ENCODE data around the gene EP400.

DNA sequence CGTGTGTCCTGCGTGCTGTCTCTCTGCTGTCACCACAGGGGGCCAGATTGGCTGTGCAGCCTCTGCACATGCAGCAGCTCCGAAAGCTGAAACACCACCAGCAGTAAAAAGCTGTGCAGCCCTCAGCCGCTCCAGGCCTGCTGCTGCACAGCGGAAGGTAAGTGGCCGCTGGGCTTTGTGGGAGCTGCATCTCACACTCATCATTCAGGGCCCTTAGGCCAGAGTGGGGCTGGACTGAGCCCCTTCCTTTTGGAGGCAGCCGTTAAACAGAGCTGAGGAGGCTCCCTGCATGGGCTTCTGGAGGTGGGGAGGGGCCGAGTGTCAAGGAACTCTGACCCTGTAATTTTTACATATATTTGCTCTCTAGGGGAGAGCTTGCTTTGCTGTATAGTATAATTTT lies 177.3 kb downstream of the EP400 start:
- TF ChIP-seq SMC3 (conservative IDR thresholded peaks at IDR 0.05; ENCODE audit: insufficient read depth, low read depth, low read length) = no peak
- TF ChIP-seq ZNF408 (CRISPR knock-in tag; IDR thresholded peaks at IDR 0.05; ENCODE audit: low read depth) = no peak
